Right cardiac atrium (tissue), 5 donors: ENCODE results near the gene SLC25A48. TPM values are rescaled to one million over a fixed set of nuclear protein-coding genes. Genes with fewer than 3 reads are reported as not detected.

ENCODE experiments used
- ATAC-seq, 2 donors: fragments of 200-7000 bp; cut with Tn5 transposase; one replicate each; pipeline versions ENCODE4 v1.8.0 to v1.9.1; 2020; ENCODE audit warnings: moderate library complexity in 2 of 2, mild to moderate bottlenecking in 1 of 2
- DNase-seq, 3 donors: peaks; one replicate each; pipeline ENCODE4 v3.0.0-alpha.2; 2020
- H3K27ac ChIP-seq: one replicate; pipeline ENCODE4 v1.5.1; 2013; ENCODE audit warnings: mild to moderate bottlenecking, low read length, control low read depth, moderate library complexity
- H3K27me3 ChIP-seq: one replicate; pipeline ENCODE4 v1.6.1; 2013; ENCODE audit not compliant: control insufficient read depth, insufficient read depth
- H3K4me1 ChIP-seq: one replicate; pipeline ENCODE4 v1.6.1; 2013; ENCODE audit warnings: low read length; ENCODE audit not compliant: control insufficient read depth, insufficient read depth
- H3K4me3 ChIP-seq: one replicate; pipeline ENCODE4 v1.5.1; 2013; ENCODE audit warnings: low read length, control low read depth
- H3K9me3 ChIP-seq: one replicate; pipeline ENCODE4 v1.6.1; 2013; ENCODE audit warnings: low read length; ENCODE audit not compliant: control insufficient read depth
- WGBS: extraction: QIAGEN DNeasy Blood & Tissue Kit; methylation state at CpG from one replicate; pipeline ENCODE4 v1.1.7; 2013; 5-methylcytosine and 5-hydroxymethylcytosine counted together
- intact Hi-C, 4 donors: fragments of 100-400 bp; cut with DNase I; formaldehyde crosslinking; loops; one replicate each; pipeline versions ENCODE4 v1.11.0 to v1.14.0; 2022 to 2023
- polyA plus RNA-seq: library from polyadenylated mRNA; stranded (reverse); fragments of 200-250 nt; gene quantifications from one replicate; pipeline ENCODE4 v1.2.3, GENCODE V29; 2013
- total RNA-seq, 4 donors: library from RNA; stranded (reverse); fragmentation: NEBNext Ultra II Directional; extraction: Animal tissue kit (Norgen Biotek cat#: 25700); gene quantifications; one replicate each; pipeline ENCODE4 v1.2.1, GENCODE V29; 2021
- donor health status: healthy with polysubstance abuse.
- donor health status: DM: no; HTN: yes; CAD: no.
- donor health status: DM: no; HTN: no; CAD: no.
- donor health status: DM: no; HTN: yes; CAD: no; lungs with severe emphysema.
- donor health status: DM: yes; HTN: yes; CAD: no.

SLC25A48 gene
- total and polyA plus RNA-seq, 5 donors: 0.25 TPM; not detected in 4

- Histone ChIP-seq H3K4me3 (no peak overlapping the region), H3K4me1 (peaks cover 5% of the 10 kb centered on the region), H3K27ac (no peak overlapping the region), H3K27me3 (no peaks in the 10 kb centered on the region), H3K9me3 (no peaks in the 10 kb centered on the region)
- 83% methylated on average over 5 of the region's 5 CpGs for WGBS
- DNase-seq: no peak
- intact Hi-C loops: no loop called here
- no peak for ATAC-seq
Observed at GRCh38 chr5:135873831-135874230, 39.4 kb downstream of the SLC25A48 start.

- DNase-seq (no peak), ATAC-seq (no peak)
- Histone ChIP-seq H3K27me3 (no peaks in the 10 kb centered on the region), H3K4me3 (no peak overlapping the region), H3K4me1 (peaks cover 5% of the 10 kb centered on the region), H3K9me3 (no peaks in the 10 kb centered on the region), H3K27ac (no peak overlapping the region)
- WGBS: 73% methylated on average over 3 of the region's 3 CpGs
- intact Hi-C loops: no loop called here
Observed at GRCh38 chr5:135874461-135874860, 40.0 kb downstream of the SLC25A48 start.

GRCh38 chr5:135875567-135875966 lies 41.1 kb downstream of the SLC25A48 start:
- intact Hi-C loops: no loop called here
- peaks cover 5% of the 10 kb centered on the region for H3K4me1 ChIP-seq
- DNase-seq (no peak), ATAC-seq (no peak)
- no peaks in the 10 kb centered on the region for H3K9me3 ChIP-seq
- no peaks in the 10 kb centered on the region for H3K27me3 ChIP-seq
- H3K4me3 ChIP-seq: no peak overlapping the region
- WGBS: 92% methylated on average over 3 of the region's 3 CpGs
- no peak overlapping the region for H3K27ac ChIP-seq

- DNase-seq: no peak
- peaks cover 5% of the 10 kb centered on the region for H3K4me1 ChIP-seq
- ATAC-seq: no peak
- H3K9me3 ChIP-seq: no peaks in the 10 kb centered on the region
- 64% methylated on average over 5 of the region's 5 CpGs for whole genome bisulfite sequencing
- H3K4me3 ChIP-seq: no peak overlapping the region
- intact Hi-C loops: no loop called here
- no peaks in the 10 kb centered on the region for H3K27me3 ChIP-seq
- no peak overlapping the region for H3K27ac ChIP-seq
Observed at GRCh38 chr5:135876146-135876545, 41.7 kb downstream of the SLC25A48 start.

DNA sequence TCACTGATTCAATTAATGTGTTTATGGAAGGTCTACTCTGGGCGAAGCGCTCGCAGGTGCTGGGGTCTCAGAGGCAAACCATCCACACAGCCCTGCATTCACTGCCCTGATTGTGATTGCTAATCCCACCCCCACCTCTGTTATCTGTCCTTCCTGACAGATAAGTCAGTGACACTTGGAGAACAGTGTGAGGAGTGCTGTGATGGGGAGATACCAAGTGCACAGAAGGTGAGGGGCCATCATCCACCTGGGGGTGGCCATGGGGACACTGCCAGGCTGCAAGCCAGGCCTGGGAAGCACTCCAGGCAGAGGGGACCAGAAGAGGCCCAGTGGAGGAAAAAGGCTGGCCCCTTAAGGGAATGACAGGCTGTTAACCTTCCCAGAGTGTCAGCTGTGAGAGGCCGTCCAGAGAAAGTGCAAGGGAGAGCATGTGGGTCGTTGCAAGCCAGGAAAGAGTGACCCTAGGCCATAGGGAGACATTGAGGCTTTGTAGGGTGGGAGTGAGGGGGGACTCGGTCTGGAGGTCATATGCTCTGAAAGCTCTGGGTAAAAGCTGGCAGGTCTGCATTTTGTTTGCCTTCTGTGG lies 43.2 kb downstream of the SLC25A48 start:
- intact Hi-C loops: no loop called here
- Histone ChIP-seq H3K27ac (no peak overlapping the region), H3K9me3 (no peaks in the 10 kb centered on the region), H3K4me1 (peaks cover 5% of the 10 kb centered on the region), H3K4me3 (no peak overlapping the region), H3K27me3 (no peaks in the 10 kb centered on the region)
- DNase-seq: no peak
- 58% methylated on average over 6 of the region's 6 CpGs for WGBS
- peak; percentile 28 to 46 for ATAC-seq

GRCh38 chr5:135878156-135878620 lies 43.7 kb downstream of the SLC25A48 start:
- Histone ChIP-seq H3K4me3 (no peak overlapping the region), H3K27me3 (no peaks in the 10 kb centered on the region), H3K4me1 (peaks cover 5% of the 10 kb centered on the region), H3K27ac (no peak overlapping the region), H3K9me3 (no peaks in the 10 kb centered on the region)
- ATAC-seq (peak; percentile 42 to 52), DNase-seq (no peak)
- WGBS: 52% methylated on average over 4 of the region's 4 CpGs
- intact Hi-C loops: no loop called here

DNA sequence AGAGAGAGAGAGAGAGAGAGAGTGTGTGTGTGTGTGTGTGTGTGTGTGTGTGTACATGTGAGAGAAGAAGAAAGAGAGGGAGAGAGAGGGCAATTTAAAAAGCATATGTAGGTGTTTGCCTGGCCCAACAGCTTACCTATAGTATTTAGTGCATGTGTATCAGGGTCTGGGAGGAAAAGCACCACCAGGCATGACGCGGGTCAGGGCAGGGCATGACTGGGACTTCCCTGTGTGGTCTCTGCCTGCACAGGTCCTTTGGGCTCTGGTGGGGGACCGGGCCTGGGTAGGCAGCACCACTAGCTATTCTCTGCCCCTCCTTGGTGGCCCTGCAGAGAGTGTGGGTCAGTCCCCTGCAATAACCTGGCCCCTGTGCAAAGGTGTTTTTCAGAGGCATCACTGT lies 45.1 kb downstream of the SLC25A48 start:
- peaks cover 5% of the 10 kb centered on the region for H3K4me1 ChIP-seq
- H3K9me3 ChIP-seq: no peaks in the 10 kb centered on the region
- no peak overlapping the region for H3K27ac ChIP-seq
- no peaks in the 10 kb centered on the region for H3K27me3 ChIP-seq
- H3K4me3 ChIP-seq: no peak overlapping the region
- DNase-seq: no peak
- 91% methylated on average over 3 of the region's 3 CpGs for WGBS
- ATAC-seq: no peak
- intact Hi-C loops: no loop called here

GRCh38 chr5:135880278-135880677 lies 45.8 kb downstream of the SLC25A48 start:
- 60% methylated on average over 3 of the region's 3 CpGs for WGBS
- DNase-seq (no peak), ATAC-seq (no peak)
- no peaks in the 10 kb centered on the region for H3K9me3 ChIP-seq
- no peak overlapping the region for H3K27ac ChIP-seq
- no peaks in the 10 kb centered on the region for H3K27me3 ChIP-seq
- intact Hi-C loops: no loop called here
- peaks cover 5% of the 10 kb centered on the region for H3K4me1 ChIP-seq
- no peak overlapping the region for H3K4me3 ChIP-seq

DNA sequence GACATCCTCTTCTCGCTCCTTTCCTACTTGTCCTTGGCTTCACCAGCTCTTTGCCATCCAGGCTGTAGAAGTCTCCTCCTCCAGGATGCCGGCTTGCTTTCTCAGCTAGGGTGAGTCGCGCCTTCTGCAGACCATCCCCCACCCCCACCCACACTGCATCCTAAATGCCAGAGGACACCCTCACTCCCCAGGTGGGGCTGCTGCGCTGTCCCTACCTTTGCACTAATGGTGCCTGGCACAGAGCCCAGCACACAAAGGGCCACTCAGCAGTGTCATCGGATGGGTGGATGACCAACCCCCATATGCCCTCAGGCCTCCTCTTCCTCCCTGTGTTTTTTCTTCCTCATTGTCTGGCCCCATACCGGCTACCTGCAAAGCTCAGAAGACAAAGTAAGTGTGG lies 46.3 kb downstream of the SLC25A48 start:
- intact Hi-C loops: no loop called here
- ATAC-seq: no peak
- Histone ChIP-seq H3K4me3 (no peak overlapping the region), H3K27ac (no peak overlapping the region), H3K4me1 (peaks cover 5% of the 10 kb centered on the region), H3K9me3 (no peaks in the 10 kb centered on the region), H3K27me3 (no peaks in the 10 kb centered on the region)
- 75% methylated on average over 7 of the region's 7 CpGs for WGBS
- DNase-seq: no peak

DNA sequence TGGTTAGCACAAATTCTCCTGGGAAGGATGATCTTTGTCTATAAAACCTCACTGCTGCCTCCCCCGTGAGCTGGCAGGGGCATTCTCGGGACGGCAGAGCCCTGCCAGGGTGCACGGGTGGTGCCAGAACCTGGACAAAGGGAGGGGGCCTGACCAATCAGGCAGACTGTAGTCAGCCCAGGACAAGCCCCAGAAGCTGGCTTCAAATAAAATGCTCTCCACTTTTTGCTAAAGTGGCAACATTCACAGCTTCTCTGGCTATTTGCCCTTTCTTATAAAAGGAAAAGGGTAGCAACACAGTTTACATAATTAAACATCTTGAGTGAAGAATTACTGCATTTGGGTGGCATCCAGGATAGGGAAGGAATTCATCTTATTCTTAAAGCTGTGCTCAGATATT lies 46.8 kb downstream of the SLC25A48 start:
- Histone ChIP-seq H3K4me1 (peaks cover 5% of the 10 kb centered on the region), H3K27ac (no peak overlapping the region), H3K4me3 (no peak overlapping the region), H3K9me3 (no peaks in the 10 kb centered on the region), H3K27me3 (no peaks in the 10 kb centered on the region)
- 53% methylated on average over 4 of the region's 4 CpGs for WGBS
- DNase-seq: no peak
- intact Hi-C loops: no loop called here
- ATAC-seq: no peak

- 65% methylated on average over 3 of the region's 3 CpGs for WGBS
- no peaks in the 10 kb centered on the region for H3K9me3 ChIP-seq
- no peak overlapping the region for H3K4me3 ChIP-seq
- no peak for DNase-seq
- no peak overlapping the region for H3K27ac ChIP-seq
- no peak for ATAC-seq
- no peaks in the 10 kb centered on the region for H3K27me3 ChIP-seq
- intact Hi-C loops: no loop called here
- H3K4me1 ChIP-seq: peaks cover 5% of the 10 kb centered on the region
Observed at GRCh38 chr5:135881819-135882218, 47.4 kb downstream of the SLC25A48 start.

- WGBS: 82% methylated on average over 3 of the region's 3 CpGs
- Histone ChIP-seq H3K4me1 (no peaks in the 10 kb centered on the region), H3K4me3 (no peak overlapping the region), H3K27ac (no peak overlapping the region), H3K27me3 (no peaks in the 10 kb centered on the region), H3K9me3 (no peaks in the 10 kb centered on the region)
- ATAC-seq (no peak), DNase-seq (no peak)
- intact Hi-C loops: no loop called here
Observed at GRCh38 chr5:135883026-135883425, 48.6 kb downstream of the SLC25A48 start.
